Measurements from ENCODE around the gene RAB3GAP2. TPM values are rescaled to one million over a fixed set of nuclear protein-coding genes. Genes with fewer than 3 reads are reported as not detected.

RAB3GAP2 gene
- total RNA-seq, 3 donors from 2014 or later: 30.9 to 43.2 (median 42.3) TPM

DNA sequence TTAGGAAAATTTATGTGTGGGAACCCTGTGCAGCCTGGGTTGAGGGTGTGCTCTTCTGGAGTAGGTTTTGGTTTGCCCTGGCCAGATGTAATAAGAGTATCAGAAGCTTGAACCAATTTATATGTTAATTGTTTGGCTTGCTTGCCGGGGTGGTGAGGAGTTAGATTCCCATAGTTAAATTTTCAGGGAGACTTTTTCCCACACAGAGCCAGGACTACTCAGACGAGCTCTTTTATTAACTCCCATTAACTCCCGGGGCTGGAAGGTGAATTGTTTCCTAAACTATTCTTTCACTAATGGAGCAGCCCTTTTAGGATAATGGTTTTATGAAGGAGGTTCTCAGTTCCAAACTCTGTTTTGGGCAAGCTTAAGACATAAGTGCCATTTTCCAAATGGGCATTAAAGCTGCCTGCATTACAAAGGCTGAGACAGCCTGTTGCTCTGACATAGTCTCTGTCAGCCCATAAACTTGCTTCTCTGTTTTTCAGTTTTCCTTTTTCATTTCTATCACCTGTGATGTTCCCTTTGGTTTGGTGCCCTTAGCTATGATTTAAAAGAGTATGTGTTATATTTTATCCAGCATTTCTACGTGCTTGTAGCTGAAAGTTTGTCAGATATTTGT lies 18.0 kb upstream of the RAB3GAP2 start:
- no peak for DNase-seq (ENCODE audit: low spot score in 2 of 2)
- Histone ChIP-seq H3K9me3 (no peaks in the 10 kb centered on the region), H3K36me3 (no peaks in the 10 kb centered on the region), H3K4me3 (no peak overlapping the region), H3K4me1 (no peaks in the 10 kb centered on the region), H3K27ac (no peak overlapping the region), H3K27me3 (no peaks in the 10 kb centered on the region)
- no peak for TF ChIP-seq POLR2AphosphoS5 (IDR thresholded peaks at IDR 0.05)
- TF ChIP-seq, protein P1, sequence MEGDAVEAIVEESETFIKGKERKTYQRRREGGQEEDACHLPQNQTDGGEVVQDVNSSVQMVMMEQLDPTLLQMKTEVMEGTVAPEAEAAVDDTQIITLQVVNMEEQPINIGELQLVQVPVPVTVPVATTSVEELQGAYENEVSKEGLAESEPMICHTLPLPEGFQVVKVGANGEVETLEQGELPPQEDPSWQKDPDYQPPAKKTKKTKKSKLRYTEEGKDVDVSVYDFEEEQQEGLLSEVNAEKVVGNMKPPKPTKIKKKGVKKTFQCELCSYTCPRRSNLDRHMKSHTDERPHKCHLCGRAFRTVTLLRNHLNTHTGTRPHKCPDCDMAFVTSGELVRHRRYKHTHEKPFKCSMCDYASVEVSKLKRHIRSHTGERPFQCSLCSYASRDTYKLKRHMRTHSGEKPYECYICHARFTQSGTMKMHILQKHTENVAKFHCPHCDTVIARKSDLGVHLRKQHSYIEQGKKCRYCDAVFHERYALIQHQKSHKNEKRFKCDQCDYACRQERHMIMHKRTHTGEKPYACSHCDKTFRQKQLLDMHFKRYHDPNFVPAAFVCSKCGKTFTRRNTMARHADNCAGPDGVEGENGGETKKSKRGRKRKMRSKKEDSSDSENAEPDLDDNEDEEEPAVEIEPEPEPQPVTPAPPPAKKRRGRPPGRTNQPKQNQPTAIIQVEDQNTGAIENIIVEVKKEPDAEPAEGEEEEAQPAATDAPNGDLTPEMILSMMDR (IDR thresholded peaks at IDR 0.05): no peak
- intact Hi-C loops (cut with DNase I; ENCODE audit: low total_unique reads): no loop called here

DNA sequence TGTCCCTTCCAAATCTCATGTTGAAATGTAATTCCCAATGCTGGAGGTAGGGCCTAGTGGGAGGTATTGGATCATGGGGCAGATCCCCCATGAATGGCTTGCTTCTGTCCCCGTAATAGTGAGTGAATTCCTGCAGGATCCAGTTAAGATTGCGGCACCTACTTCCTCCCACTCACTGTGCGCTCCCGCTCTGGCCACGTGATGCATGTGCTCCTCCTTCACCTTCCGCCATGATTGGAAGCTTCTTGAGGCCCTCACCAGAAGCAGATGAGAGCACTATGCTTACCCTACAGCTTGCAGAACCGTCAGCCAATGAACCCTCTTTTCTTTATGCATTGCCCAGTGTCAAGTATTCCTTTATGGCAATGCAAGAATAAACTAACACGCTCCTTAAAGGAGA lies 14.9 kb upstream of the RAB3GAP2 start:
- Histone ChIP-seq H3K27ac (no peak overlapping the region), H3K36me3 (no peaks in the 10 kb centered on the region), H3K9me3 (no peaks in the 10 kb centered on the region), H3K4me3 (no peak overlapping the region), H3K27me3 (no peaks in the 10 kb centered on the region), H3K4me1 (no peaks in the 10 kb centered on the region)
- no peak for TF ChIP-seq POLR2A (IDR thresholded peaks at IDR 0.05)
- intact Hi-C loops (cut with DNase I; ENCODE audit: low total_unique reads): no loop called here
- DNase-seq (ENCODE audit: low spot score in 2 of 2): no peak

- DNase-seq (ENCODE audit: low spot score in 2 of 2): no peak
- intact Hi-C loops (cut with DNase I; ENCODE audit: low total_unique reads): no loop called here
- TF ChIP-seq POLR2AphosphoS5 (IDR thresholded peaks at IDR 0.05) (no peak), POLR2A (IDR thresholded peaks at IDR 0.05) (no peak)
- TF ChIP-seq, protein P1 (IDR thresholded peaks at IDR 0.05): no peak
- no peak overlapping the region for H3K27ac ChIP-seq
- H3K9me3 ChIP-seq: no peaks in the 10 kb centered on the region
- no peaks in the 10 kb centered on the region for H3K4me1 ChIP-seq
- no peaks in the 10 kb centered on the region for H3K27me3 ChIP-seq
- H3K4me3 ChIP-seq: no peak overlapping the region
- no peaks in the 10 kb centered on the region for H3K36me3 ChIP-seq
Measured at GRCh38 chr1:220283625-220284024, 11.4 kb upstream of the RAB3GAP2 start.

GRCh38 chr1:220281159-220281574 lies 8.9 kb upstream of the RAB3GAP2 start:
- Histone ChIP-seq H3K4me3 (no peak overlapping the region), H3K4me1 (no peaks in the 10 kb centered on the region), H3K9me3 (no peaks in the 10 kb centered on the region), H3K27ac (no peak overlapping the region), H3K27me3 (no peaks in the 10 kb centered on the region), H3K36me3 (no peaks in the 10 kb centered on the region)
- DNase-seq (ENCODE audit: low spot score in 2 of 2): no peak
- TF ChIP-seq POLR2A (IDR thresholded peaks at IDR 0.05) (no peak), POLR2AphosphoS5 (IDR thresholded peaks at IDR 0.05) (no peak)
- TF ChIP-seq, protein P1 (IDR thresholded peaks at IDR 0.05): no peak
- intact Hi-C loops (cut with DNase I; ENCODE audit: low total_unique reads): no loop called here

DNA sequence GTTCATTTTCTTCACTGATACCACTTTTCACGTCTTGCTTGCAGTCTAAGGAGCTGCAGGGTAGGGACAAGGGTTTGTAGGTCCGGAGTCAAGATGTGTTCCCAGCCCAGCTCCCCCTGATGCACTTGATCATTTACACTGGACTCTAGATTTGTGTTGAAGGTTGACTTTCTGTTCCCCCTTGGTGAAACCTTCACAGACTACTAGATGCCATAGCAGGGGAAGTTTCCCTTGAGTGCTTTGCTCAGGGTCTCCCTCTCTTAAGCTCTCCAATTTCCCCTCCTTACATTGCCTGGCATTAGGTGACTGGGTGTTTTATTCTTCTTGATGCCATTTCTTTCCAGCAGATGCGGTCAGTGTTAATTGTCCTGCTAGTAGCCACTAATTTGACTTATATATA lies 8.0 kb upstream of the RAB3GAP2 start:
- Histone ChIP-seq H3K27ac (no peak overlapping the region), H3K4me3 (no peak overlapping the region), H3K9me3 (no peaks in the 10 kb centered on the region), H3K27me3 (no peaks in the 10 kb centered on the region), H3K36me3 (no peaks in the 10 kb centered on the region), H3K4me1 (no peaks in the 10 kb centered on the region)
- DNase-seq (ENCODE audit: low spot score in 2 of 2): no peak
- TF ChIP-seq POLR2A (IDR thresholded peaks at IDR 0.05): no peak
- TF ChIP-seq, protein P1 (IDR thresholded peaks at IDR 0.05): no peak
- no peak for TF ChIP-seq POLR2AphosphoS5 (IDR thresholded peaks at IDR 0.05)
- intact Hi-C loops (cut with DNase I; ENCODE audit: low total_unique reads): no loop called here

- intact Hi-C loops (cut with DNase I; ENCODE audit: low total_unique reads): no loop called here
- no peak overlapping the region for H3K4me3 ChIP-seq
- no peak overlapping the region for H3K27ac ChIP-seq
- no peaks in the 10 kb centered on the region for H3K4me1 ChIP-seq
- H3K9me3 ChIP-seq: no peaks in the 10 kb centered on the region
- TF ChIP-seq POLR2AphosphoS5 (IDR thresholded peaks at IDR 0.05): no peak
- TF ChIP-seq POLR2A (IDR thresholded peaks at IDR 0.05): no peak
- TF ChIP-seq, protein P1 (IDR thresholded peaks at IDR 0.05): no peak
- no peaks in the 10 kb centered on the region for H3K36me3 ChIP-seq
- no peak for DNase-seq (ENCODE audit: low spot score in 2 of 2)
- no peaks in the 10 kb centered on the region for H3K27me3 ChIP-seq
Measured at GRCh38 chr1:220278991-220279390, 6.7 kb upstream of the RAB3GAP2 start.
